GM19468 (cell line): ENCODE data around the gene TMEM150B.
A peak's percentile ranks its signal among the peaks of the same experiment; 100 is the strongest.
"Not testable (repeated sequence)": the region's sequence is repeated elsewhere in the genome, so short reads cannot be mapped to it uniquely, and the experiment has no call there.

Experiments used
- ATAC-seq: cut with Tn5 transposase; IDR thresholded peaks from one replicate; pipeline ENCODE4 v1.9.1; 2021; ENCODE audit warnings: mild to moderate bottlenecking, moderate library complexity, moderate number of reproducible peaks; ENCODE audit not compliant: unreplicated experiment; ENCODE audit errors: extremely low read depth

The TMEM150B gene

DNA sequence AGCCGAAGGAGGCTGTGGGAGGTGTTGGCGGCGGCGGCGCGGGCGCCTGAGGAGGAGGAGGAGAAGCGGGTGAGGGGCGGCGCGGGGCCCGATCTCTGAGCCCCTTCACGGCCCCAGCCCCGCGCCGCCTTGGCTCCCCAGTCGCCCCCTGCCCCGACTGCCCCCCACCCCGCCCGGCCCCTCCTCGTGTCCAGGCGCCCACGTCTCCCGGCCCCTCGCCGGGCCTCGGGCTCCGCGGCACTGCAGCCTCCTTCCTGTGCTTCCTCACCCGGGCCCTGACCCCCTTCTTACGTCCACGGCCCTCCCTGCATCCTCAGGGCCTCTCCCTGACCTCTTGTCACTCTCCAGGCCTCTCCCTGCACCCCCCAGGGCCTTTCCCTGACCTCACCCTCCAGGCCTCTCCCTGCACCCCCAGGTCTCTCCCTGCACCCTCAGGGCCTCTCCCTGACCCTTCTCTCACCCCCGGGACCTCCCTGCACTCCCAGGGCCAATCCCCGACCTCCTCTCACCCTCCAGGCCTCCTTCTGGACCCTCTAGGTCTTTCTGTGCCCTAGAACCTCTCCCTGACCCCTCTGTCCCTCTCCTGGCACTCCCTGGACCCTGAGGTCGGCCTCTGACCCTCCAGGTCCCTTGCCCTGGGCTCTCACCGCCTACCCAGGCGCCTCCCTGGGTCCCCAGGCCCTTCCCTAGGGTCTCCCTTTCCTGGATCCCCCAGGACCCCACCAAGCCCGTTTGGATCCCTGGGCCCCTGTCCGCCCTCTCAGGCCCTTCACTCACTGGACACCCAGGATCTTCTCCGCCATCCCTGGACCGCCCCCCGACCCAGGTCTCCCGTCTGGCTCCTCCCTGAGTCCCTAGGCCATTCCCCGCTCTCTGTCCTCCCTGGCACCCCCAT lies 15.0 kb upstream of the TMEM150B start:
- no peak for ATAC-seq

DNA sequence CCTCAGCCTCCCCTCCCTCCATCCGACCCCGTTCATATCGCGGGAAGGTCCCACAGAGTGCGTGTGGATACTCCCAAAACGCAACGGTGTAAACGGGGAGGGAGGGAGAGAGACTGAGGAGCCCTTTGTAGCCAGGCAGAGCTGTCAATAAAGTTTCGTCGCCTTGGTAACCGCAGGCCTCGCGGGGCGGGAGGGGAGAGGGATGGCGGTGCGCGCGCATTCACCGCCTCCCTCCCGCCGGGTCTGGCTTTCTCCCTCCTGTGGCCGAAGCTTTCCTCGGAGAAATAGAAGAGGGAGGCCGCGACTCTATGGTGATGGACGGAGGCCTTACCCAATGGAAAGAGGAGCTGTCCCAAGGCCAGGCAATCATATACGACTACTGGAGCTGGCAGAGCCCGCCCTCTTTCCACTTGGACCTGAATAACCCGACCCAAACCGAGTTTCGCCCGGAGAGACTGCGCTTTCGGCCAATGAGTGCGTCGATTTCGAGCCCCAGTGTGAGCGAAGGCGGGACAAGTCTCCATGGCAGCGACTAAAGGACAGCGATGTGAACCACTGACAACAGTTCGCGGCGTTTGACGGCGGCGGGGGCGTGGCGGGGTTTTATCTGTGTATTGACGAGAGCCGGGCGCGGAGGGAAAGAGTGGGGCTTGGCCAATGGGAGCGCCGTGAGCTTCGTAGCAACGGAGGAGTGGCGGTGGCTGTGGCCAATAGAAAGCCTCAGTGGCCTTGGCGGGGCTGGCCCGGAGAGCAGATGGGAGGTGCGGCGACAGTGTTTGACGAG lies 14.2 kb upstream of the TMEM150B start, which contains the start of gene KMT5C:
Gene KMT5C (plus strand): TSS at position 772 of the 784 bp plus-strand sequence. CDS start 2,061 bp downstream, outside the sequence.
- ATAC-seq: peak; percentile 89

DNA sequence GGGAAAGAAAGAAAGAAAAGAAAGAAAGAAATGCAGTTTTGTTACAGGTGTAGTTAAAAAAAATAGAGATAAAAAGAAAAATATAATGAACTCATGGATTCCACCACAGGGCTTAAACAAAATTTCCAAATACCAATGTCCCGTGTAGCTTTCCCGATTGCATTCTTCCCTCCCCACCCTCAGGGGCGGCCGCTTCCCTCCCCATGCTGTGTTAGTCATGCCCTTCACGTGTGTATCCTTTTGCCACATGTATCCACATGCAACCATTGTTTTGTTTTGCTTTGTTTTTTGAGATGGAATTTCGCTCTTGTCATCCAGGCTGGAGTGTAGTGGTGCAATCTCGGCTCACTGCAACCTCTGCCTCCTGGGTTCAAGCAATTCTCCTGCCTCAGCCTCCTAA lies 11.0 kb upstream of the TMEM150B start:
- ATAC-seq: no peak

DNA sequence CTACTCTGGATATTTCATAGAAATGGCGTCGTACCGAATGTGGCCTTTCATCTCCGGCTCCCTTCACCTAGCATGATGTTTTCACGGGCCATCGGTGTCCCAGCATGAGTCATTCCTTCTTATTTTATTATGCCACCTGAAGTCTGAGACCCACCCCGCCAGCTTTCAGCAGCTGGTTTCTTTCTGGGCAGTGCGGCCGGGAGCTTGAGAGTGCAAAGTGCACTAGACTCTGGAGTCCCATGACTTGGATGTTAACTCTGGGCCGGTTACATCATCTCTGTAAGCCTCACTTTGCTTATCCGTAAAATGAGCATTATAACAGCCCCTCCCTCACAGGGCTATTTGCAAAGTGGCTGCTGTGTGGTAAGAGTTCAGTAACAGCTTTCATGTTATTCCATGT lies 8.7 kb upstream of the TMEM150B start:
- ATAC-seq: no peak

DNA sequence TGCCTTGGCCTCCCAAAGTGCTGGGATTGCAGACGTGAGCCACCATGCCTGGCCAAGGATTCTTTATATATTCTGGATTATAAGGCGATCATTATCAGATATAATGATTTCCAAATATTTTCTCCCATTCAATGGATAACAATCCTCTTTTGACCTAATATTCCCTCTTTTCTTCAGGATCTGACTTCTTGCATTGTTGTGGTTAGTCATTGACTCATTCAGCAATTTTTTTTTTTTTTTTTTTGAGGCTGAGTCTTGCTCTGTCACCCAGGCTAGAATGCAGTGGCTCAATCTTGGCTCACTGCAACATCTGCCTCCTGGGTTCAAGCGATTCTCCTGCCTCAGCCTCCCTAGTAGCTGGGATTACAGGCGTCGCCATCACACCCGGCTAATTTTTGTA lies 4.7 kb upstream of the TMEM150B start:
- ATAC-seq: not testable (repeated sequence)

DNA sequence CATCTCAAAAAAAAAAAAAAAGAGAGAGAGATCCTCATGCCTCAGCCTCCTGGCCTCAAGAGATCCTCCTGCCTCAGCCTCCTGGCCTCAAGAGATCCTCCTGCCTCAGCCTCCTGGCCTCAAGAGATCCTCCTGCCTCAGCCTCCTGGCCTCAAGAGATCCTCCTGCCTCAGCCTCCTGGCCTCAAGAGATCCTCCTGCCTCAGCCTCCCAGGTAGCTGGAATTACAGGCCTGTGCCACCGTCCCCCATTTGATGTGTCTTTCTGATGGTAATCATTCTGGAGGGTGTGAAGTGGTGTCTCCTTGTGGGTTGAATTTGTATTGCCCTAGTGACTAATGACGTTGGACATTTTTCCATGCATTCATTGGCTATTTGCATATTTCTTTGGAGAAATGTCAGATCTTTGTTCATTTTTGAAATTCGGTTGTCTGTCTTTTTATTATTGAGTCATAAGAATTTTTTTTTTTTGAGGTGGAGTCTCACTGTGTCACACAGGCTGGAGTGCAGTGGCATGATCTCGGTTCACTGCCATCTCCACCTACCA lies 3.7 kb upstream of the TMEM150B start:
- not testable (repeated sequence) for ATAC-seq

DNA sequence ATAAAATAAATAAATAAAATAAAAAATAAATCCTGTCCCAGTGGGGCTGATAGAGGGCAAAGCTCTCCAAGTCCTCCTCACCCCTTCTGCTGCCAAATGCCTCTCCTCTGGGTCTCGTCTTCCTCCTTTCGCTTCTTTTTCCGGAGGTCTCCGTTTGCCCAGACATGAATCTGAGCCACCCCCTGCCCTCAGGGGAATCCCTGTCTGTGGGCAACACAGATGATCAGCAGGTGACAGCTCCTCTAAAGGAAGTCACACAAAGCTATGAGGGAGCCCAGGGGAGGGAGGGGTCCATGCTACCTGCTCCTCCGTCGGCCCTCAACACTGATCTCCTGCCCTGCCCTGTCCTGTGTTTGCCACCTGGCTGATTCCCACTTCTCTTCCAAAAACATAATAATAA lies 479 bp downstream of the TMEM150B start:
- no peak for ATAC-seq

DNA sequence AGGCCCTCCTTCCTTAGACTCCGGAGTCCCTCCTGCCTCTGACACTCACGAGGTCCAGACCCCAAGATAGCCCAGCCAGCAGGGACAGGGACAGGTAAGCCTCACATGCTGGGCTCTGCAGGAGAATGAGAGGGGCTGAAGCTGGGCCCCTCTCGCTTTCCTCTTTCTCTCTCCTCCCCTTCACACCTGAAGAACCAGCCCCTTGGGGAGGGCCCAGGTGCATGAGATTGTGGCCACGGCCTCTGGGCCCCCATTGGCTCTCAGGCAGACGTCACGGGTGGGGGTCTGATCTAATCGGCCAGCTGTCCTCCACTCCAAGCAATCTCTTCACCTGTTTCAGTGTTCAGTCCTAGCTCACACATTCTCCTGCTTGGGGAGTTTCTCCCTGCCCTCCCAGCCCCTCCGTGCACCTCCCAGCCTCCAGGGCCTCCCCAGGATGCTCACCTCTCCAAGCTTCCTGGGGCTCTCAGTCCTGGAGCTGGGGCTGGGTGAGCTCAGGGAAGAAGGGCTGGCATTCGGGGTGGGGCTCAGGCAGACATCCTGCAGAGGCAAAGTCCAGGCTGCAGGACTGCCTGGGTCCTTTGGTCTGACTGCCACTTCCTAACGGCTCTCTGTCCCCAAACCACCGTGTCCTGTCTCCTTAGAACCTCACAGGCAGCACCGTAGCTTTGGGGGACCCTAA lies 2.8 kb downstream of the TMEM150B start:
- ATAC-seq: no peak

DNA sequence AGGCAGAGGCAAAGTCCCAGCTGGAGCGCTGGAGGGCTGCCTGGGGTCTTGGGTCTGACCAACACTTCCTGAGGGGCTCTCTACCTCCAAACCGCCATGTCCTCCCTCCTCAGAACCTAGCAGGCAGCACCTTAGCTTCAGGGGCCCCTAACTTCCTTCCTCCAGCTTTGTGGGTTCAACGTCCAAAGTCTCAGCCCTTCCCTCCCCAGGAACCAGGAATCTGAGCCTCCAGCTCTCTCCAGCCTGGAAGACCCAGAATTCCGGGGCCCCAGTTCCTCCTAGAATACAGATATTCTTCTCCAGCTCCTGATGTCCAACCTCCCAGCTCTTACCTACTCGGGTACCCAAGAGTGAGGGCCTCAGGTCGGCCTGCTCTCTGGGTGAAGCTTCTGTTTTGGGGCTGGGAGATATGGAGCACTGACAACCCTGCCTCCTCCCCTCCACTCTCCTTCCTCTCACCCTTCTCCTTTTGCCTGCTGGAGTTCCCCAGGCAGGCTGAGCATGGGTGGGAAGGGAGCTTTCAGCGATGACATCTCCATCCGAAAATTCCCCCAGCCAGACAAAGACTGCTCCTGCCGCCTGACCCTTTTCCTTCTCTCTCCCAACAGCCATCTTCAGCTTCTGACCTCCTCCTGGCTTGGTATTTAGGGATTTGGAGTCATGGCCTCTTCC lies 3.5 kb downstream of the TMEM150B start:
- no peak for ATAC-seq

DNA sequence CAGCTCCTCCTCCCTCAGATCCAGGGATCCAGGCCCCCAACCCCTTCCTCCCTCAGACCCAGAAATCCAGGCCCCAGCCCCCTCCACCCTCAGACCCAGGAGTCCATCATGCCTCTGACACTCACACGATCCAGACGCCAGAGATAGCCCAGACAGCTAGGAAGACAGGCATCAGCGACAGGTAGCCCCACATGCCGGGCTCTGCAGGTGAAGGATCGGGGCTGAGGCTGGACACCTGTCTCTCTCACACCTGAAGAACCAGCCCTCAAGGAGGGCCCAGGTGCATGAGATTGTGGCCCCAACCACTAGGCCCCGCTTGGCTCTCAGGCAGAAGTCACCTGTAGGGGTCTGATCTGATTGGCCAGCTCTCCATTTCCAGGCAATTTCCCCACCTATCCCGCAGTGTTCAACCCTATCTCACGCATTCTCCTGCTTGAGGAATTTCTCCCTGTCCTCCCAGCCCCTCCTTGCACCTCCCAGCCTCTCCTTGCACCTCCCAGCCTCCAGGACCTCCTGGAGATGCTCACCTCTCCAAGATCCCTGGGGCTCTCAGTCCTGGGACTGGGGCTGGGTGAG lies 4.2 kb downstream of the TMEM150B start:
- ATAC-seq: no peak

DNA sequence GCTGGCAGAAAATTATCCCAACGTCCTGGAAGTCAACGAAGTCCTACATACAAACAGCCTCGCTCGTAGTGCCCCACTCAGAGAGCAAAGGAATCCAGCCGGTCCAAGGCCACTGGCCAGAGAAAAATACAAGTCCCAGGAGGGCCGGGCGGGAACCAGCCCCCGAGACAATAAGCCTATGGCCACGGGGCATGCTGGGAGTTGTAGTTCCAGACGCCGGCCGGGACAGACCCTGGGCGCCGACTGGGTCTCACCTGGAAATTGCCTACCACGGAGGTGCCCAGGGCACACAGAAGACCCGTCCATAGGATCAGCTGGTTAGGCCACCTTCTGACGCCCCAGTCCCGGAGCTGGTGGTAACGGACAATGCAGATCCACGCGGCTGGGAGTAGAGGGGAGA lies 5.4 kb downstream of the TMEM150B start:
- ATAC-seq: no peak

DNA sequence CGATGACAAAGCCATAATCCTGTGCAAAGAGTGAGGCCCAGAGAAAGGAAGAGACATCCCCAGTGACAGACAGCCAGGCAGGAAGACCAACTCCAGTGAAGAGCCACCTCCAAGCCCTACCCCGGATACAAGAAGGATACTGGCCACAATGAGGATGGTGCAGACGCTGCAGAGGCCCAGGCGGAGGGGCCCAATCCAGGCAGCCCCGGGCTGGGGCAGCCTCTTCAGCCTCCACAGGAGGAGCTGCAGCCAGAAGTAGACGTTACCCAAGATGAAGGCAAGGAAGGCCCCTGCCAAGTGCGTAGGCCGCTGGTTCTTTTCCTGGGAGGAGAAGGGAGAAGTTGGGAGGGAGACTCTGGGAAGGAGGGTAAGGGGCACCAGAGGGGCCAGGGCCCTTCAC lies 8.5 kb downstream of the TMEM150B start:
- ATAC-seq: no peak

DNA sequence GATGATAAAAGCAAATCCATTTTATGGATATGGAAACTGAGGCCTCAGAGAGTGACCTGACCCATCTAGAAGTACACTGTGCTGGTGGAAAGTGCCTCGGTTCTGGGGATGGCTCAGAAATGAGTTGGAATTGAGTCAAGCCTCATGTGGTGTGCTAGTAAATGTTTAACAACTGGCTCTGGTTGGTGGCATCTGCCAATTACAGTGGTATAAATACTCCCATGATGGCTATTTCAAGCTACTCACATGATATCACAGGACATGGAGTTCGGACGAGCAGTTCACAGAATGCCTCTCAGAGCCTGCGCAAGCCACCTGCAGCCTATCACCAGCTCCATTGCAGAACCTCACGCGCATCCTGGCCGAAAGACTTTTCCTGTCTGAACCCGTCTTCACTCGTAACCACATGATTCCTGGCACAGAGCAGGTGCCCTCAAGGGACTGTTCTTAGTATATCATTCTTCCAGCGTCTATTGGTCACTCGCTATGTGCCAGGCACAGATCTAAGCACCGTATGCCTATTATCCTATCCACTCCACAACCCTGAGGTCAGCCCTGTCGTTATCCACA lies 9.1 kb downstream of the TMEM150B start:
- no peak for ATAC-seq

DNA sequence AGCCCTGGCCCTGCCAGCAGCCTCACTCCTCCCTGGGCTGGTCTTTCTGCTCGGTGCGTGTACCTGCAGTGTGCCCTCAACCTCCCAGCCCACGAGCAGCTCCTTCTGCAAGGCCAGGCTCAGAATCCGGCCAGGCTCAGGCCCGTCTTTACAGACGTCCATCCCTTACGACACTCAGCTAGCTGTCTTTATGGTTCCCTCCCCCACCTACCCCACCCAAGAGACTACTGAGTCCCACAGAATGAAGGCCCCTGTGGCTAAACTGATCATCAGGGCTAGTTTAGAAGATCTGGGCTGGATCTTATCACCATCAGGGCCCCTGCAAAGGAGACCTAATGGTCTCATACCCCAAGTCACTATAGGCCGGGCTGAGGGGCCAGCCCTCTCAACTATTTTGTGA lies 10.7 kb downstream of the TMEM150B start:
- ATAC-seq: no peak

DNA sequence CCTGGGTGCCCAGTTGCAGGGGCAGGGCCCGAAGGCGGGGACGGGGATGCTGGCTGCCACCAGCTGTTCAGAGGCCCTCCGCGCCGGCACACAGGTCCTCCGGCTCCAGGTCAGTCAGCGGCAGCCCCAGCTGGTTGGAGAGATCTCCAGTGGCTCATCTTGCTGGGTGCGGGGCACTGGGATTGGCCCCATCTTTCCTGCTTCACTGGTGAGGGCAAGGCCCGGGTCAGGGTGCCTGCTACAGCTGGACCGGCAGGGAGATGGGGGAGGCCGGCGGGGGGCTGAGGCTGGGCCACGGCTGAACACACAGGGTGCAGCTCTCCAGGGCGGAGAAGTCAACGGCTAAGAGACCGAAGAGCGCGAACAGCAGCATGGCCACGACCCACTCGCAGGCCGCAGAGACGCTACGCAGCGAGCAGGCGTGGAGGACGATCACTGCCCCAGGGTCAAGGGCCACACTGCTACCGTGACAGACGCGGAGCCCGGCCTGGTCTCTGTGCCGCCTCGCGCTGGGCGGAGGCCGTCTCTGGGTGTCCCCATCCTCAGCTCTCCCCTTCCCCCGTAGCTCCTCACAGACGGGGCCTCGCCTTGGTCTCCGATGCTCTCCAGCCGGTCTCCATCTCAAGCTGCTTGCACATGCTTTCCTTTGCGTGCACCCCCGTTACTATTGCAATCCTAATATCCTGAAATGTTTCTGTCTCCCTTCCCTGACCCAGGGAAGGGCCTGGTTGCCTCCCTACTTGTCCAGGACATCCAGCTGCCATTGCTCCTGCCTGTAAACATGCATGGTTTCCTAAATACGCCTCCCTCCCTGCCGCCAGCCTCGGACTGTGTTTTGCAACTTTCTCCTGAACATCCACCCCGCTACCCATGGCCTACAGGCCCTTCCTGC lies 12.3 kb downstream of the TMEM150B start:
- ATAC-seq: no peak

DNA sequence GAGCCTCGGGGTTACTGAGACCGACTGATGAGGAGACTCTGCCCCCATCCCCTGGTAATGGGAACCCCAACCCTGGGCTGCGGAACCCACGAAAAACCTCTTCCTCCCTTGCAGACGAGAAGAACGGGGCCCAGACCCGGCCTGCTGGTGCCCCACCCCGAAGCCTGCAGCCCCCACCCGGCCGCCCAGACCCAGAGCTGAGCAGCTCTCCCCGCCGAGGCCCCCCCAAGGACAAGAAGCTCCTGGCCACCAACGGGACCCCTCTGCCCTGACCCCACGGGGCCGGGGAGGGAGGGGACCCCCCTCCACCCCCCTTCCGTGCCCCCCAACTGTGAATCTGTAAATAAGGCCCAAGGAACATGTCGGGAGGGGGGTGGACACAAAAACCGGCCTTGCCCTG lies 13.3 kb downstream of the TMEM150B start:
- no peak for ATAC-seq

DNA sequence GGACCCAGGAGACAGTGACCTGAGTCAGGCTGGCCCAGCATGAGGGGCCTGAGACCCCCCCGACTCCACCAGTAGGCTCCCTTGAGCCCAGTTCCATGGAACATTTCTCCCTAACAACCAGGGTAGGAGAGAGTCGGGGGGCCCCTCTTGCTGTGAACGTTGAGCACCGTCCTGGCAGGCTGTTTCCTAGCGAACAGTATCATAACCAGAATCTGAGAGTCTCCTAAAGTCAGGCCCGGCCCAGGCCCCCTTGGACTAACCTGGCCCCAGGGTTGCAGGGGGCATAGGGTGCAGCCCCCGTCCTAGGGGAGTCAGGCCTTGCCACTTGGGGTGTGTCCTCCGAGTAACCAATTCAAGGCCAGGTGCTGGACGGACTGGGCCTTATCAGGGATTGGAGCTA lies 13.7 kb downstream of the TMEM150B start:
- ATAC-seq: no peak

DNA sequence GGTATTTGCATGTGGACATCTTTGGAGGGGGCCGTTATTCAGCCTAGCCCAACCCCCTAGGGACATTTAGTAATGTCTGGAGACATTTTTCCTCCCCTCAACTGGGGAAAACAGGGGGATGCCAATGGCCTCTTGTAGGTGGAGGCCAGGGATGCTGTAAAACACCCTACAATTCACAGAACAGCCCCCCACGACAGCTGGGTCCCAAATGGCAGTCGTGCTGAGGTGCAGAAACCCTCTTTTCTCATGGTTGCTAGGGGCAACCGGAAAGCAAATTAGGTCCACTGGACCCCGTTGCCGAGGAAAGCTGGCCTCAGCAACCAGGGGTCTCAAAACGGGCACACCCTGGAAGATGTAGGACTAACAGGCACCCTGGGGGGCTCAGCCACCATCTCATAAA lies 14.6 kb downstream of the TMEM150B start:
- no peak for ATAC-seq
